Inferior parietal cortex (tissue), 1 donor: ENCODE measurements around the gene PTPRN2.

Experiments used
- DNase-seq: peaks from one replicate; pipeline ENCODE4 v3.0.0-alpha.2; 2016; ENCODE audit errors: extremely low spot score

The PTPRN2 gene

GRCh38 chr7:158017111-158018097, 570.2 kb downstream of the PTPRN2 start:
- no peak for DNase-seq

GRCh38 chr7:158016180-158017097, 571.2 kb downstream of the PTPRN2 start:
- DNase-seq, result peak; percentile 66

- DNase-seq, result no peak
Measured at GRCh38 chr7:158015403-158016179, 572.0 kb downstream of the PTPRN2 start.

GRCh38 chr7:158014976-158015375, 572.6 kb downstream of the PTPRN2 start:
- no peak for DNase-seq

- DNase-seq, result no peak
Measured at GRCh38 chr7:158013085-158013668, 574.4 kb downstream of the PTPRN2 start.

GRCh38 chr7:158011941-158012340, 575.7 kb downstream of the PTPRN2 start:
- DNase-seq, result no peak

- DNase-seq, result no peak
Measured at GRCh38 chr7:158010961-158011693, 576.5 kb downstream of the PTPRN2 start.

- no peak for DNase-seq
Measured at GRCh38 chr7:158009886-158010285, 577.7 kb downstream of the PTPRN2 start.

GRCh38 chr7:158008267-158008666, 579.4 kb downstream of the PTPRN2 start:
- no peak for DNase-seq

- DNase-seq, result no peak
Measured at GRCh38 chr7:158007697-158008257, 579.8 kb downstream of the PTPRN2 start.

- no peak for DNase-seq
Measured at GRCh38 chr7:158006841-158007696, 580.6 kb downstream of the PTPRN2 start.

- DNase-seq, result no peak
Measured at GRCh38 chr7:158005531-158005930, 582.1 kb downstream of the PTPRN2 start.

GRCh38 chr7:158004123-158004490, 583.5 kb downstream of the PTPRN2 start:
- no peak for DNase-seq

- no peak for DNase-seq
Measured at GRCh38 chr7:158003441-158004122, 584.0 kb downstream of the PTPRN2 start.

- DNase-seq, result no peak
Measured at GRCh38 chr7:158002486-158003080, 585.0 kb downstream of the PTPRN2 start.

- DNase-seq, result no peak
Measured at GRCh38 chr7:158001621-158002320, 585.9 kb downstream of the PTPRN2 start.

- DNase-seq, result no peak
Measured at GRCh38 chr7:158001003-158001402, 586.6 kb downstream of the PTPRN2 start.

GRCh38 chr7:158000160-158000559, 587.5 kb downstream of the PTPRN2 start:
- DNase-seq, result no peak
